Measurements from ENCODE around the gene RNF130.

Gene RNF130

GRCh38 chr5:180084638-180085561 lies 13.3 kb upstream of the RNF130 start:
- peak; percentile 73 to 74 for DNase-seq

DNA sequence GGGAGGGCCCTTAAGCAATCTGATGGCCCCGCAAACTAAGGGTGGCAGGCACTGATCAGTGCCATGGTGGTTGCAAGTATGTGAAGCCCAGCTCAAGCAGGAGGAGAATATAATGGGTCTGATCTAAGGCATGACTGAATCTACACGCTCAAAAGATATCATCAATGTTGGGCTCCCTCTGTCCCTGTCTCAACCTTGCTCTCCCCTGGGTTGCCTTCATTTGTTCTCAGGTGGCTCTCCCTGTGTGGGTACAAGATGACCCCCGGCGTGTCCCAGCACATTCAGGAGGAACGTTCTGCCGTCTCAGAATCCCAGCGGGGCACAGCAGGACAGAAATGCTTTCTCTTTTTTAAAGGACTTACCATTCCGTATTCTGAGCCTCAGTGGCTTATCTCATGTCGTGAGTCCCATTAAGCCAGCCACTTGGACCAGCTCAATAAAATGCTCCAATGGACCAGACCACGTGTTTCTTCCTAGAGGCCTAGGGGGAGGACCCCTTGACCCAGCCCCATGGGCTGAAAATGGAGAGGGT lies 12.0 kb upstream of the RNF130 start:
- DNase-seq, result no peak

GRCh38 chr5:180082633-180083420 lies 11.3 kb upstream of the RNF130 start:
- DNase-seq, result no peak

DNA sequence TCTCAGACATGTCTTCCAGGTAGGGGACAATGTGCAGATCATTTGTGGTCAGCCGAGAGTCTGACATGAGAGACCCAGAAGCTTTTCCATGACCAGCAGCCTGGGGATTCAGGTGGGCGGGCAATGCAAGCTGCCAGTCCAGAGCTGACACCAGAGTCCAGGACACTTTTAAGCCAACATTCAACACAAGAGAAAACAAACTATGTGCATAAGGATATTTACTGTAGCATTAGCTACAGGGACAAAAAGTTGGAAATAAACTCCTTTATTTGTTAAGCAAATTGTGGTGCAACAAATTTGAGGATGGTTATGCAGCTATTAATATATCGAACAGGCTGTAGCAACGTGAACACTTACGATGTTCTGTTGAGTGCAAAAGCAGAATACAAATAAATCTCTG lies 9.9 kb upstream of the RNF130 start:
- no peak for DNase-seq

GRCh38 chr5:180080486-180081280 lies 9.1 kb upstream of the RNF130 start:
- no peak for DNase-seq

GRCh38 chr5:180079702-180080466 lies 8.3 kb upstream of the RNF130 start:
- no peak for DNase-seq

DNA sequence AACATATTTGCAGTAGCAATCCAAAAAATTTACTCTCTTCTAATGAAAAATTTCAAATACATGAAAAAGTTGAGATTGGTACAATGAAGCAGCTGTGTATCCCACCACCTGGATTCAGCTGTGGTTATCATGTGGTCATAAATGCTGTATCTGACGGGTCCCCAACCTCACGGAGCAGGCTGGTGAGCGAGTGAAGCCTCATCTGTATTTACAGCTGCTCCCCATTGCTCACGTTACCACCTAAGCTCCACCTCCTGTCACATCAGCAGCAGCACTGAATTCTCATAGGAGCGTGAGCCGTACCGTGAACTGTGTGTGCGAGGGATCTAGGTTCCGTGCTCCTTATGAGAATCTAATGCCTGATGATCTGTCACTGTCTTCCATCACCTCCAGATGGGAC lies 6.8 kb upstream of the RNF130 start:
- DNase-seq, result no peak

DNA sequence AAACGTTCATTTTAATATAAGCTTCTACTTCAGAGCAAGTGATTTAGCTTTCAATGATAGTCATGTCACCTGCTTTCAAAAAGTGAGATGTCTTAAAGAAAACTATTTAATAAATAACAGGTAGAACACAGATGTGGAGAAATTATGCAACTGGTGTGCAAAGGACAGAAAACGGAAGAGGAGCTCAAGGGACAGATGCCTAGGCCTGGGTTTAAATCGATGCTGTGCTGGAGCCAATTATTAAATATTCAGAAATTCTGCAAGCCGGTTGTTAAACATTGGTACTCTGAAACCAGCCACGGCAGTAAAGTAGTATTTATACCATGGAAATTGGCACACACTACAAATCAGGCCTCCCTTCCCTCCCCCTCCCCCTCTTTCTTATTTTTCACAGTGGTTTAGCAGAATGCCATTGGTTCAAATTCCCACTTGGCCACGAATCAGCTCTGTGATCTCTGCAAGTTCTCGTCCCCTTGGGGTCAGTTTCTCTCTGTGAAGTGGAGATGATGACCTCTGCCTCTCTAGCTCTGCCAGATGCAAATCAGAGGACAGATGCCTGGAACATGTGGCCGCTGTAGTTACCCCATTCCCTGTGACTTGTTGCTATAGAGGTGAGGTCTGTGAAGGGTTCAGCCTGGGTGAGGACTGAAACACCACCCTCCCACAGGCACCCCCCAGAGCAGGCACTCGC lies 6.2 kb upstream of the RNF130 start:
- DNase-seq, result no peak

- DNase-seq, result no peak
These were observed 4.1 kb upstream of the RNF130 start for GRCh38 chr5:180075703-180076102.

GRCh38 chr5:180074462-180074861 lies 2.9 kb upstream of the RNF130 start:
- DNase-seq, result no peak

DNA sequence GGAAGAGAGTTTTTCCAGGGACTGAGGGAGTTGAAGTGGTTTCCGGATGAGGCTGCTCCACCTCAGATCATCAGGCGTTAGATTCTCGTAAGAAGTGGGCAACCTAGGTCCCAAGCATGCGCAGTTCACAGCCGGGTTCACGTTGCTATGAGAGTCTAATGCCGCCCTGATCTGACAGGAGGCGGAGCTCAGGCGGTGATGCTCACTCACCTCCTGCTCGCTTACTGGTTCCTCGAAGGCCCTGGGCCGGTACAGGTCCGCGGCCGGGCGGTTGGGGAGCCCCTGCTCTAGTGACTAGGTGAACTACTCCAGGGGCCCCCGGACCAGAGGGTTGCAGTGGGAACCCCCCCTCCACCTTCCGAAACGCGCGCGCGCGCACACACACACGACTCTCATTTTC lies 997 bp upstream of the RNF130 start:
- no peak for DNase-seq

- no peak for DNase-seq
These were observed 643 bp upstream of the RNF130 start for GRCh38 chr5:180072256-180072548.

DNA sequence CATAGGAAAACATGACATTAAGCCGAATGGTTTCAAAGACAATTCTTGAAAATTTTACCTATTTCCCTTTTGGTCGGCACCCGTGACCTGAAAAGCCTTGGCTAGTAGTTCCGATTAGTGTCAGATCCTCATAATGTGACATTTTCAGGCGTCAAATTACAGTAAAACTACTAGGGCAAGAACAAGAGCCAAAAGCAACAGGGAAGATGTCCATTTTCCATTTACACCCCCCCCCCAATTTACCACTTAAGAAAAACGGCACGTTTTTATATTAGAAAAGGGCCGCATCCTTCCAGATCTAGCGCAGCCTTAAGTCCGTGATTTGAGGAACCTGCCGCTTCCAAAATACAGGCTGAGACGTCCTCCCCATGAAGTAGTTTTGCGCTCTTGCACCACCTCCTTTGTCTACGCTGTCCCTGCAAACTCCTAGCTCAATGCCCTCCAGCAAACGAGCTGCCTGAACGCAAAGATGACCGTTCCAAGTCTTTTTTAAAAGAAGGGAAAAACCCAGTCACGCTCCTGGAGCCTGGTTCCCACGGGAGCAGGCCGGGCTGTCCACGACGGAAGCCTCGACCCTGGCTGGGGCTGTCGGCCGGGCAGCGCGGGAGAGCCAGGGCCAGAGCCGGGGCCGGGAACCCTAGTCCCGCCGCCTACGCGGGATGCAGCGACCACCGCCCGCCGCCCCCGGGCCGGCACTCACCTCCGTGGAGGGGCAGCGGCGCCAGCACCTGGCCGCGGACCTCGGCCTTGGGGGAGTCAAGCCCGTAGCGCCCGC lies 616 bp downstream of the RNF130 start:
- DNase-seq, result peak; percentile 55 to 80

DNA sequence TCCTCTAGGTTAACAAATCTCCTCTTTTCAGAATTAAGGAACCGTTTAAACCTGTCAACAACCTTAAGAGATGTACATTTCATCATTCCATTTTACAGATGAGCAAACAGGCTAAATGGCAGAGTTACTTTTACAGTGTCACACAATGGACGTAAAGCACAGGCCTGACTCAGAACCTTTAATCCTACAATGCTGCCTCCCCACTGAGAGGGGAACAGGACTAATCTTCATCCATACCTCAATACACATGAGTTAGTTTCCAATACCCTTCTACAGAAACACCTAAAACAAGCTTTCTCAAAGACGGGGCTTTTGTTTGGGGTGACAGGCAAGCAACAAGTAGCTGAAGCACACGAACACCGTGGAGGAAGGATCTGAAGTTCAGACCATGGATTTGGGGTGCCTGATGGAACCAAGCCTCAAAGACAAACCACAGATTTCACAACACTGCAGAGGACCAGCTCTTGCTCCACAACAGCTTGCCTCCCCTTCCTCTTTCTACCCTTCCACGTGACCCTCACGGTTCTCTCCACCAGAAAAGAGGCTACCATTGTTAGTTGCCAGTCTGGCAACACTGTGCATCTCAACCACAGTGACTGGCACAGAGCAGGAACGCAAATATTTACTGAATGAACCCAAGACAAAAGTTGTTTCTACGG lies 1.8 kb downstream of the RNF130 start:
- peak; percentile 96 to 97 for DNase-seq

DNA sequence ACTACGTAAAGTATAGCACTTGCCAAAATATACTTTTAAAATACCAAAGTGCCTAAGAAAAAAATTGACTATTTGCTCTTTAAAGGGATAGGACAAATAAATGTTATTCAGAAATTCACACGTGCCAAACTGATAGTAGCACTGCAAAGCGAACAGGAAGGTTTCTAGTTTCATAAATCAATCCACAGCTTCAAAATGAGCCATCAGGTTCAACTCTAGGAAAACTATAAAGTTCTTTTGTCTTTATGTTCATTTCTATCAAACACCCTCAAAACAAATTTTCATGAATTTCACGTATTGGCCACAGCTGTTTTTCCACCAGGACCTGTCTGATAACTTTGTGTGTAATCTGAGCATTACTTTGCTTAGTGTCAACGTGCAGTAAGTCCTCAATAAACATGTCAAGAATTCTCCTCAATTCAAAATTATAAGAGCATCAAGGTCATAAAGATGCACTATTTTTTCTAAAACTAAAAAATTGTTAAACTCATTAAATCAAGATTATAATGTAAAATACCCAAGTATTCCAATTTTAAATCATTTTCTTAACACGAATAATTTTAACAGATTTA lies 3.0 kb downstream of the RNF130 start:
- no peak for DNase-seq

GRCh38 chr5:180067986-180068385 lies 3.6 kb downstream of the RNF130 start:
- no peak for DNase-seq

GRCh38 chr5:180060192-180060591 lies 11.4 kb downstream of the RNF130 start:
- DNase-seq, result no peak

DNA sequence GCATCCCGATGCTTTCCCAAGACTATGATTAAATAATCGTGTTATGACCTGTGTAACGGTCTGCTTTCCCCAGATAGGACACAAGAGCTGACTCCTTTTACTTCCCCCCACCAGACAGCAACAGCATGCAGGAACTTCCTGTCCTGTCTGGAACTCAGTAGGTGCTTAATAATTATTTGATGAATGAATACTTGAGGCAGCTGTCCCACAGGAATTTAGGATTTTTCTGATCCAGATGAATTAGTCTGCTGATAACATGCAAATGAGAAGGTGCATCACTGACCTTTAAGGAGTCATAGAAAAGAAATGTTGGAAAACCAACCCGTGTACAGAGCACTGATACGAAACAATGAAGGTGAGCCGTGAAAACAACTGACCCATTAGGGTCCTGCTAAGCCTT lies 12.2 kb downstream of the RNF130 start:
- no peak for DNase-seq

- DNase-seq, result no peak
These were observed 15.4 kb downstream of the RNF130 start for GRCh38 chr5:180056153-180056552.

GRCh38 chr5:180054226-180054625 lies 17.3 kb downstream of the RNF130 start:
- DNase-seq, result no peak

All from Kasumi-1 (cell line).